Pons (tissue), 1 donor: Measurements from ENCODE around the gene GAB2.

Source experiments
- DNase-seq: peaks from one replicate; pipeline ENCODE4 v3.0.0-alpha.2; 2016; ENCODE audit warnings: low spot score

Gene GAB2

DNA sequence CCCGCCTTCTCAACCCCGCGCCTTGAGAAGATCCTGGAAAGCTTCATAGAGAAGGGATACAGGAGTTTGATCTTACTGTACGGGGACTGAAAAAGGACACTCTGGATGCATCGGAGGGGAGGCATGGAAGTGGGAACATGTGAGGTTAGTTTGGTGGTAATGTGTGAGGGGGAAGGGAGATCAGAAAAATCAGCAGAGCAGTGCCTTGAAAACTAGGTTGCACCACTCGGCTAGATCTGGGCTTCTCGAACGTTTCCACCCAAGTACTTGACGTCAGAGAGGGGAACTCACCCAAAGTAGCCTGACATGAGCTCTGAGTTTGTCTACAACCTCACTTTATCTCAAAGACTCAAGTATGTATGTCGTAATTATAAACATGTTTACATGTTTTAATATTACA is 214.4 kb downstream of the GAB2 start:
- peak; percentile 56 for DNase-seq

DNA sequence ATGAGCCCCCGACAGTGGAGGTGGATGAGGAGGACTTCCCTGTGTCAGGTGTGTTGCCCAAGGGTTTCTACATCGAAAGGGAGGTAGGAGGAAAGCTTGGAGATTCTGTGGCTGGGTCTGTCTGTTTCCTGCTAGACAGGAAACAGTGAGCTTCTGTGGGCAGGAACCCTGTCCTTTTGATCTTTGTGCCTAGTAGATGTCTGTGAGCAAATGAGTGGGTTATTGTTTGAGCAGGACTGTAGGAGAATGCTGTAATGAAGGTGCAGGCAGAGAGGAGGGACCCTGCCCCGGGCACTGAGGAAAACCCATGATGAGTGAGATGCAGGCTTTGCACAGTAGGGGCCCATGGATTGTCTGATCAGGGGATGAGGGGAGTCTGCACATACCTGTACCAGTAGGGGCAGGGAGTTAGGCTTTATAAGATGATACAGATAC is 214.9 kb downstream of the GAB2 start:
- no peak for DNase-seq

DNA sequence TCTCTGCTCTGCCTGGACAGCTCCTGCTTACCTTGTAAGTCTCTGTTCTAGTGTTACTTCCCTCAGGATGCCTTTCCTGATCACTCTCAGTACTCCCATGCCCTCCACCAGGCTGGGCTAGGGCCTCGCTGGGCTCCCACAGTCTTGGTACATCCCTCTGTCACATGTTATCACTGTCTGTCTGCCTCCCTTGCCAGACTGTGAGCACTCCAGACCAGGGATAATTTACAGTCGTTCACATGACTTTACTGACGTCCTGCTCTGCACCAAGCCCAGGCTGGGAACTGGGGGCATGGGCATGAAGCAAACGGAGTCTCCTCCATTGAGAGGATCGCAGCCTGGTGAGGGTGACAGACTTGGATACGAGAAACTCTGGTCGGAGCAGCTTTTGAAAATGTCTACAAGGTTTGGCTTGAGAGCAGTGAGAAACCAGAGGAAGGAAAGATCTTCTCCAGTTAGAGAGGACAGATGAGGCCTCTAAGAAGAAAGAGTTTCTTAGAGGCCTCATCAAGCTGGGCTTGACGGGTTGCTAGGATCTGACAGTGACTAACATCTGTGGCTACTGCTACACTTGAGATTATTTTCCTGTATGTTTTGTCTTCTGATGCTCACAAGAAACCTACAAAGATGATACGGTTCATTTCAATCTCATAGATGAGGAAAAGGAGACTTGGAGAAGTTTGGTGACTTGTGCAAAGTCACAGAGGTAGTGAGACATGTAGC is 216.4 kb downstream of the GAB2 start:
- peak; percentile 39 for DNase-seq

DNA sequence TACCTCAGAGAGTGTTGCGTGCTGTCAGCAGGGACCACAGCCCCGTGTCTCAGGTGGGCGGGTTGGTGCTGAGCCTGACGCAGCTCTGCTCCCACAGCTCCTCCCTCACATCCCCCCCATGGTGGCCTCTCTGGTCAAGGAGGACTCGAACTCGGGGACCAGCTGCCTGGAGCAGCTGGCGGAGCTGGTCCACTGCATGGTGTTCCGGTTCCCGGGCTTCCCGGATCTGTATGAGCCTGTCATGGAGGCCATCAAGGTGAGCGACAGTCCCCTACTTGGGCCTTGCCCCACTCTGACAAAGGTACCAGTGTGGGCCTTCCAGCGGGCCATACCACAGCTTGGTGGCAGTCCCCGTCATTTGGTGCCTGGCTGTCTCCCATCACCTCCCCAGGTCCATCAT is 217.1 kb downstream of the GAB2 start:
- no peak for DNase-seq

DNA sequence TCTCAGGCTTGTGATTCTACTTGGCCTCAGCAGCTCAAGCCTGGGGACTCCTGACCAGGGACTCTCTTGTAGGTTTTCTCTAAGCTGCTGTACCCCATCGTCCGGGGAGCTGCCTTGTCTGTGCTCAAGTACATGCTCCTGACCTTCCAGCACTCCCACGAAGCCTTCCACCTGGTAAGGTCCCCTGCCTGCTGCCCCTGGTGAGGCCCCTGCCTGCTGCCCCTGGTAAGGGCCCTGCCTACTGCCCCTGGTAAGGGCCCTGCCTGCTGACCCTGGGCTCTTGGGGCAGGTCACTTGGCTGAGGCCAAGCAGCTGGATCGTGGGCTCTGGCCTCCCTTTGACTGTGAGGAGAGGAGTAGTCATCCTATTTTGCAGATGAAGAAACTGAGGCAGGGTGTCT is 217.6 kb downstream of the GAB2 start:
- no peak for DNase-seq

DNA sequence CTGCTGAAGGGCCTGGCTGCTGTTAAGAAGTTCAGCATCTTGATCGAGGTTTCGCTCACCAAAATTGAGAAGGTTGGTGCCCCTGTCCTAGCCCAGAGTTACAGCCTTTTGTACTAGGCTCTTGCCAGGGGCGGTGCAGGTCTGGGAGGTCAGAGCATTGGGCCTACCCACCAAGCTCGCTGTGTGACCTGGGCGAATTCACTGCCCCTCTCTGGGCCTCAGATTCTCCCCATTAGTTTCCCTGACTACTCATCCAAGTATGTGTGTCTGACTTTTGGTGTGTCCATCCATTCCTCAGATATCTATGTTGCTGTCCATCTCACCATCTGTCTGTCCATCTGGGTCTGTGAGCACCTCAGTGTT is 218.0 kb downstream of the GAB2 start:
- no peak for DNase-seq

DNA sequence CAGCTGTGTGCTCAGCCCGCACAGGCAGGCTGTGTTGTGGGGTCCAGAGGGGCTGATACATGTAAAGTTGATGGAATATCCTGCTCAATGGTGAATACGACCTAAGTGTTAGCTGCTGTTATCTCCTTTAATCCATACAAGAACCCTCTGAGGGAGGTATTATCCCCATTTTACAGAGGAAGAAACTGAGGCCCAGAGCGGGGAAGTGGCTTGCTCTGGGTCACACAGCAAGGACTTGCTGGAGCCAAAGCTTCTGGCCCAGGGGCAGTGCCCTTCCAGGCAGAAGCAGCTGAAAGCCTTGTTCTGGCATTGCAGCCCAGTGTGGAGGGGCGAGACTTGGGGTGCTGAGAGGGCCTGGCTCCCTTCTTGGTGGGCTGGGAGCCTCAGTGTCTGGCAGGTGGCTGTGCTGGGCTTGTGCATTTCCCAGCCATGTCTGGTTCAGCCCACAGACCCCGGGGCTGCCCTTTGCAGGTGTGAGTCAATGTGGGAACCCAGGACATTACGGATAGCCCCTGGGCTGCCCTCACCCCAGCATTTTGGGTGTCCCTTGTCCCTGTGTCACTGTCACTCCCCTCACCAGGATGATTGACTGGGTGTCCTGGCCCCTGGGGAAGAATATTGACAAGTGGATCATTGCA is 218.5 kb downstream of the GAB2 start:
- no peak for DNase-seq

DNA sequence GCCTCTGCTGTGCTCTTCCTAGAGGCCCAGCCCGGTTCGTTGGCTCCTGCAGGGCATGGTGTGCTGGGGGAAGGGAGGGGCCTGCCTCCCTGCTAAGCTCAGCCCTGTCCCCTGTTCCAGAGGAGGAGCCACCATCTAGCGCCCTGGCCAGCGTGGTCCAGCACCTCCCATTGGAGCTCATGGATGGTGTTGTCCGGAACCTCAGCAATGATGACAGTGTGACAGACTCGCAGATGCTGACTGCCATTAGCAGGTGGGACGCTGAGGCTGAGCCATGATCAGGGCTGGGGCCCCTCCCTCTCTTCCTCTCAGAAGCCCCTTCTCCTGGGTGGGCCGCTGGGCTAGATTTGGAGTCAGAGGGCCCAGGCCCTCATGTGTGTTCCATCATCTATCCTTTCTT is 219.8 kb downstream of the GAB2 start:
- no peak for DNase-seq

DNA sequence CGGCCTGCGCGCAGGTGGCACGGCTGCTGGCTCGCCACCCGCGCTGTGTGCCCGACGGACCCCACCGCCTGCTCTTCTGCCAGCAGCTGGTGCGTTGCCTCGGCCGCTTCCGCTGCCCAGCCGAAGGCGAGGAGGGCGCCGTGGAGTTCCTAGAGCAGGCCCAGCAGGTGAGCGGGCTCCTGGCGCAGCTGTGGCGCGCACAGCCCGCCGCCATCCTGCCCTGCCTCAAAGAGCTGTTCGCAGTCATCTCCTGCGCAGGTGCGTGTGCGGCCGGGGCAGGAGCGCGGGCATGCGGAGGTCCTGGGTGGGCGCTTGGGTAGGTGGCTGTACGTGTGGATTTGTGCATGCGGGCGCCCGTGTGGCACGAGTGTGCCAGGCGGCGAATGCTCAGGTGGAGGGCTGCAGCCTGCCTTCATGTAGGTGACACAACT is 220.9 kb downstream of the GAB2 start:
- DNase-seq = no peak

DNA sequence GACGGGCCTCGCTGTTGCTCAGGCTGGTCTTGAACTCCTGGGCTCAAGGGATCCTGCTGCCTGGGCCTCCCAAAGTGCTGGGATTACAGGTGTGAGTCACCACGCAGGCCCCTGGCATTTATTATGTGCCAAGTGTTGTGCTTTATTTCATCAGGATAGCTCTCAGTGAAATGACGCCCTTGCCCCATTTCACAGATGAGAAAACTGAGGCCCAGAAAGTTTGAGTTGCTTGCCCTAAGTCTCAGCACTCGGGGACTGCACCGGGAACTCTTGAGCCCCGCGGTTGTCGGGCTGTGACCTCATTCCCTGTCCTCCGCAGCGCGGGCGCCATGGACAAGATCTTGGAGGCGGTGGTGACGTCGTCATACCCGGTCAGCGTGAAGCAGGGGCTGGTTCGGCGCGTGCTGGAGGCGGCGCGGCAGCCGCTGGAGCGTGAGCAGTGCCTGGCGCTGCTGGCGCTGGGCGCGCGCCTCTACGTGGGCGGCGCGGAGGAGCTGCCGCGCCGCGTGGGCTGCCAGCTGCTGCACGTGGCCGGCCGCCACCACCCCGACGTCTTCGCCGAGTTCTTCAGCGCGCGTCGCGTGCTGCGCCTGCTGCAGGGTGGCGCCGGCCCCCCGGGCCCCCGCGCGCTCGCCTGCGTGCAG is 221.6 kb downstream of the GAB2 start:
- no peak for DNase-seq

DNA sequence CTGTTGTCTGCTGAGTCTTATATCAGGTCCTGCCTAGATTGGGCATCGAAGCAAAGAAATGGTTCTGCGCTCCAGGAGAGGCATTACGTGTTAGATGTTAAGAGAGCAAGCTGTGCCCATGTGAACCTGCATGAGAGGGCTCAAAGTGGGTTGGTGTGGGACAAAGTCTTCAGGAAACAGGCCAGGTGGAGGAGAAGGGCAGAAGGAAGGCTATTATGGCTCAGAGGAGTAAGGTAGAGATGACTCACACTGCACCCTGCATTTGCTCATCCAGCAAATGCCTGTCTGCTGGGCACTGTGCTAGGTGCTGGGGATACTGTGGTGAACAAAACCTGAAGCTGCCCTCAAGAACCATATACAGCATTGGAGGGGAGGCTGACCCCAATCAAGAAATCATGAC is 223.1 kb downstream of the GAB2 start:
- DNase-seq = no peak

DNA sequence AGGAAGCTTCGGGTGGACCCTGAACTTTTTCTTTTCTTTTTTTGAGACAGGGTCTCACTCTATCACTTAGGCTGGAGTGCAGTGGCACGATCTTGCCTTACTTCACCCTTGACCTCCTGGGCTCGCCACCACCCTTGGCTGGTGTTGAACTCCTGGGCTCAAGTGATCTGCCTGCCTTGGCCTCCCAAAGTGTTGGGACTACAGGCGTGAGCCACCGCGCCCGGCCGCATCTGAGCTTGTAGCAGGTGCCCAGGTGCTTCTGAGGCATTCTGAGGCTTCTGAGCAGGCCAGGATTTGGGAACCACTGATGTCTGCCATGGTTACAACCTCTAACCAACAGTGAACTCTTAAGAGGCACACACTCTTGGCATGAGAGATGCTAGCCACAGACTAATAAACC is 223.8 kb downstream of the GAB2 start:
- DNase-seq = no peak

DNA sequence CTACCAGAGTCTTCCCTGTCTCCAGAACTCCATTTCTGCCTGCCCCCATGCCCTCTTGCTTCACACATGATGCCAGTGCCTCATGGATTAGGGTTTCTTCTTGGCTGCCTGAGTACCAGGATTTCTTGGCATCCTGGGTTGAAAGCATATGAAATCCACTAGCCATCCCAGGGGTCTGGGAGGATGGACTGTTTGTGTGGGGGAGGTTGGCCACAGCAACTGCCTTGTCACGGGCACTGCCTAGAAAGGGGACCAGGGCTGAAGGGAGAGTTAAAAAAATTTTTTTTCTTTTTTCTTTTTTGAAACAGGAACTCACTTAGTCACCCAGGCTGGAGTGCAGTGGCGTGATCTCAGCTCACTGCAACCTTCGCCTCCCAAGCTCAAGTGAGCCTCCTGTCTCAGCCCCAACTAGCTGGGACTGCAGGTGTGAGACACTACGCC is 224.7 kb downstream of the GAB2 start:
- DNase-seq = no peak

DNA sequence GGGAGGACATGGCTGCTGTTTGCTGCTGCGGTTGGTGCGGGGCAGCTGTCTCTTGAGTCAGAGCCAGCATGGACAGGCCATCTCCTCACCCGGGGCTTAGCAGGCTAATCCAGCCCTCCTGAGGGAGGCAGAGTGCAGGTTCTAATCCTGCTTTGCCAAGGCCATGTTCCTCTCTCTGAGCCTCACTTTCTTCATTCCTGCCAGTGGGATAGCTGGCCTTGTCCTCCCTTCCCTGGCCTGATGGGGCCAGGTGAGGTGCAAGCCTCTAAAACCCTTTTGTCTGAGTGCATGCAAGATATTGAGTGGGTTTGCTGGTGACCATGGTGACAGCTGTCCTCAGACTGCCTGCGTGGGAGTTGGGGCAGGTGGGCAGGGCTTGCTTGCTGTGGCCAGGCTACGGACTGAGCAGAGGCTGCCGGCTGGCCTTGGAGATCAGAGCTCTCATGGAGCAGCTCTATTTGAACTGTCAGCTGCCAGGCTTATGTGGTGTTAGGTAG is 225.3 kb downstream of the GAB2 start:
- DNase-seq = no peak

DNA sequence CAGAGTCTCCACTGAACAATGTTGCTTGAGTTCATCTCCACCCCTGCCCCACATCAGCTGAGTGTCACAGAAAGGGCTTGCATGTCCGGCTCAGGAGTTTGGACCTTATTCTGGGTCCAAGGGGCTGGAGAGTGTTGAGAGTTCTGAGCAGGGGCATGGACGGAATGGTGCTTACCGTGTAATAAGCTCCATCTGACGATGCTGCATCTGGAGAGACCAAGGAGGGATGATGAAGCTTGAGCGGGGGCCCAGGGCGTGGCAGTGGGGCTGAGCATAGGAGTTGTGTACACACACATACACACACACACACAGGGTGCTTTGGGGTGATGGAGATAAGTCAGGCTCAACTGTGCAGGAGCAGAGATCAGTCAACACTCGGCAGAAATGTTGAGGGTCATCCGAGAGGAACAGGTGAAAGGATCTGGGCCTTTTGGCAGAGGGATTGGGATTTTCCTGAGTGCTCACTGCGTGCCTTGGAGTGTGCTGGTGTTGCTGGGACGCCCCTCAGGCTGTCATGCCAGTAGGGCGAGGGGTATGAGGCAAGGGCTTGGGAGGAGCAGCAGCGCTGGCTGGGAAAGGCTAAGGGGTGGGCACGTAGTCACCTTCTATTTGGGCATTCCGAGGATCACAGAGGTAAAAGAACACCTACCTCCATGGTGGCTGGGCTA is 226.6 kb downstream of the GAB2 start:
- DNase-seq = no peak

DNA sequence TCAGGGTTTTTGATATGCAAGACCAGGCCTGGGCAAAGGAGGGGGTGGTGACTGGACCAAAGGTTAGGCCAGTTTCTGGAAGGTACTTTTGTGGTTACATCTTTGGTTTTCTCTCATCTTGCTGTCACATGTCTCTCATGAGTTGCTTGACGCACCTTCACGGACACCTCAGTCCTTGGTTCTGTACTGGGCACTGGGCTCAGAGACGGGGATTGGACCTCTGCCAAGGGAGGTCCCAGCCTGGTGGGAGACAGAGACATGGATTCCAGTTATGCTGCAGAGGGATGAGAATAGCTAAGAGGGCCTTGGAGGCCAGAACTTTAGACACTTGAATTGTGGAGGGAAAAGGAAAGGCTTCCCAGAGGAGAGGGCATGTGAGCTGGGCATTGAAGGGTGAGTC is 227.2 kb downstream of the GAB2 start:
- DNase-seq = no peak

DNA sequence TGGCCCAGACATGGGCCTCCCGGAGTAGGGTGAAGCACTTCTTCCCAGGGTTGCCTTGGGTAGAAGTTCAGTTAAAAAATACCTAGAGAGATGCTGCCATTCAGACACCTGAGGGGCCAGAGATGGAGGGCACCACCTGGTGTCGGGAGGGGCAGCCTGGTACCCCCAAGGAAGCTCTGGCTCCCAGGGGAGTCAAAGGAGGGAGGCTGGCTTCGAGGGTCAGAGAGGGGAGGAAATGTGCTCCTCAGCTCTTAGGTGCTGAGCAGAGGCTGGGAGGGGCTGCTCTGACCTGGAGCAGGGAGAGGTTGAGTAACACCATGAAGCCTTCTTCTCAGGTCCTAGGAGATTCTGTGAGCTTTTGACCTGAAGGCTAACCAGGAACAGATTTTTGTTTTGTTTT is 227.8 kb downstream of the GAB2 start:
- no peak for DNase-seq

DNA sequence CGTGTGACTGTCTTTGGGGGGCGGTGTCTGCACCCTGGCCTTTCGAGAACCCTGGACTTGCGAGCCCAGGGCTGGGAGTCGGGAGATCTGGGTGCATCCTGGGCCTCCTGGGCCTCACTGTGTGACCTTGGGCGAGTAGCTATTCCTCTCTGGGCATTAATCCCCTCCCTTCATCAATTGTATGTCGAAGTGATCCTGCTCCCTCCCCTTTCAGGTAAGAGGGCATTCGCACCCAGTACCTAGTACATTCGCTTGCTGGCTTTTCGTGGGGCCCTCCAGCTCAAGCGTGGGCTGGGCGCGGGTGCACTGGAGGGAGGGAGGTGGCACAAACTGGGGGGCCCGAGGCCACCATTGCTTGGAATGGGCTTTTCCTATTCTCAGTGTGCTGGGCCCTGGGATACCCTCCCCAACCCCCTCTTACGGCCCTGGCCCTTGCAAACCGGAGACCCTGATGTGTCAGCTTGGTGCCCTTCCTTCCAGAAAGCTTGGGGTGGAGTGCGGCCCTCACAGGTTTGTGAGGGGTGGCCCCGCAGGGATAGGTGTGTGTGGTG is 228.4 kb downstream of the GAB2 start:
- DNase-seq = no peak

DNA sequence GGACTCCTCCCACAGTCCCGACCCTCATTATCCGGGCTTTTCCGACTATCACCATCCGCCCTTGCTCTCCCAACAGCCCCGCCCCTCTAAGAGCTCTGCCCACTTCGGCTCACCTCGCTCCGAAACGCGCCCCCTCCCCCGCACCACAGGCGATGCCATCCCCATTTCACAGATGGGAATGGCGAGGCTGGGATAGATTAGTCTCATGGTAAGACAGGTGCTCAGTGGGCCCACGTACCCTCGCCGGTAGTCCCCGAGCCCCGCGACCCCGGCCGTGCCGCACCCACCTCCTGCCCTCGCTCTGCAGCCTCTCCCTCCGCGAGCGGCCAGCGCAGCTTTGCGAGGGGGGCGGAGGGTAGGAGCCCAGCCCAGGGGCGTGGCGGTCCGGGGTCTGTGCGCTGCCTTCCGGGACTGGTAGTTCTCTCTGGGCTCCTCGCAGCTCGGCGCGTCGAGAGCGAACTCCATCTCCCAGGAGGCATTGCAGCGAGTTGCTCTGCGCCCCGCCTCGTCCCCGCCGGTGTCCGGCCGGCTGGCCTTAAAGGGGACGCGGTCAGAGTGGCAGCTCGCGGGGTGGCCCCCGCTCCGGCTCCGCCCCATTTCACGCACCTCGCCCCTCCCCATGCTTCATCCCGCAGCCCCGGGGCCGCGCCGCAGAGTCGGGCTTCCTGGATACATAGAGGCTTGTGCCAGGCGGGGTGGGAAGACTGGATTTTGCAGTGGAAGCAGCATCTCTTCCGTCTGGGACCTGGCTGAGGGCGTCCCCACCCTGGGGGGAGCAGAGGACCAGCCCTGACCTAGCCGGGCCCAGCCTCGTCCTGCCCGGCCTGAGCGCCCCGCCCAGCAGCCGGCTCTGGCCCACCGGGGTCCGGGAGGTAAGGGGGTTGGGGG is 229.1 kb downstream of the GAB2 start, which contains the start of the genes KCTD21 and USP35:
Gene KCTD21, minus strand, starts transcription at position 341 of the 888 bp plus-strand sequence. CDS start 14,072 bp downstream, outside the sequence.
Gene USP35, plus strand, starts transcription at position 634 of the 888 bp plus-strand sequence. CDS start 7,327 bp downstream, outside the sequence.
- peak; percentile 97 for DNase-seq

DNA sequence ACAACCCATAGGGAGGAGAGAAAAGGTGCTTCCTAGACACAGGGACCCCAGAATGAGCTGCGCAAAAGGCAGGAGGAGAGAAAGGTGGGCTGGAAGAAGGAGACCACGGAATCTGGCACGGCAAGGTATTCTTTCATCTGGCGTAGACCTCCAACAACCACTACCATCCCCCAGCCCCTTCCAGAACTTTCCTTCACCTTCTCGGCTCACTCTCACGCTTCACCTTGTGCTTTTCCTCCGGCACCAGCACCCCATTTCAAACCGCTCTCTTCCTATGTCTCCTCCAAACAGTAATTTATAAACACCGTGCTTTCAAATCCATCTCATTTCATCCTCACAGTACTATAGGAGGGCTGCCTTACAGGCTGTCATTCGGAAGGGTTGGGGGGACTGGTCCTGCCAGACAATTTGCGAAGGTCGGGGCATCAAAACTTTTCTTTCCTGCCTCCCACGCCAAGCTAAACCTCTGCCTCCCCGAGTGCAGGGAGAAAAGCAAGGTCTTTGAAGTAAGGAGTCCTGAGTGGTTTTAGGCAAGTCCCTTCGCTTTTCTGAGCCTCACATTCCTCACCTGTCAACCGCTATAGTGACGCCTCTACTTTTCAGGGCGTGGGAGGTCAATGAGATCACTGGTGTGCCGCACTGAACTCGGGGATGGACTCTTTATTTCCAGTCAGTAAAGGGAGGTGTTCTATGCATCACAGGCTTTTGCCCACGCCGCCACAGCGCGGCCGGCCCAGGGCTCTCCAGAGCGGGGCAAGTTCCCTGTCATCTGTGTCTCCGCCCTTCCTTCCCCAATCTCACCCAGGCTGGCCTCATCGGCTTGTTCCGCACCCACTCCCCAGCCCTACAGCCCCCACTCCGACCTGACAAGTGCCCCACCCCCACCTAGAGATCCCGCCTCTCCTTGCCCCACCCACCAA is 230.0 kb downstream of the GAB2 start:
- no peak for DNase-seq
